Daoy (cell line): ENCODE results near the gene NIPA2. TPM values are rescaled to one million over a fixed set of nuclear protein-coding genes. Genes with fewer than 3 reads are reported as not detected.

Experiments used
- DNase-seq: peaks from one replicate; pipeline ENCODE4 v3.0.0-alpha.2; 2015; ENCODE audit warnings: low read depth
- total RNA-seq: library from RNA; depleted of rRNA; stranded (reverse); fragments of >200 nt; shearing (Covaris generic); gene quantifications from 2 replicates; pipeline ENCODE4 v1.2.3, GENCODE V29; 2014; rRNA removed

NIPA2 gene
- total RNA-seq, 1 experiment from 2014 or later = 123 TPM

DNA sequence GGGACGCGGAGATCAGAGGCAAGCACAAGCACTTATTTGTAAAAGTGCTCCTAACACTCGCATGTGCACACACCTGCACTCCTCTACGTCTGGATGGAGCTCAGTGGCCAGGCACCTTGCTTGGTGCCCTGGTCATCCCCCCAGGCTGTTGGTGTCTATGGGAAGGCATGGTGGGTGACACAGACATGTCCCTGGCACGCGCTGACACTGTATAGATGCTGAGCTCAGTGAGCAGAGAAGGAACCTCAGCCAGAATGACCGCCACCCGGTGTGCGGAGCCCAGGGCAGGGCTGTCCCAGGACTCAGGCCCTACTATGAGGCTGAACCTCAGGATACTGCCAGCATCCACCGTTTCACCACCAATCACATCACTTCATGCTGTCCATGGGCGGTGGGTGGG is 64.5 kb downstream of the NIPA2 start:
- no peak for DNase-seq

DNA sequence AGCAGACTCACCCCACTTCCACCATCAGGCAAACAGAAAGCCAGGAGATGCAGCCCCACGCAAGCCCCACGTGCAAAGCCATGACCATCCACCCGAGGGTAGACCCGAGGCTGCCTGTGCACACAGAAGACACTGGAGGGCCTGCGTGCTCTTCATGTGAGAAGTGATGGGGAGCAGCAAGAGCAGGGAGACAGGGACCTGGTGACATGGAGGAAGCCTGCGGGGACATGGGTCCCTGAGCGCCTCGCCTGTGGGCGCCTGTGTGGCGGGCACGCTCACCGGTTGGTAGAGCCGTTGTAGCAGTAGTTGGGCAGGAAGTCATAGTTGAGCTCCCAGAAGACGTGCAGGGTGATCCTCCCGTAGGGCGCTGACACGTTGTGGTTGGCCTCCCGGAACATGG is 65.0 kb downstream of the NIPA2 start:
- no peak for DNase-seq

DNA sequence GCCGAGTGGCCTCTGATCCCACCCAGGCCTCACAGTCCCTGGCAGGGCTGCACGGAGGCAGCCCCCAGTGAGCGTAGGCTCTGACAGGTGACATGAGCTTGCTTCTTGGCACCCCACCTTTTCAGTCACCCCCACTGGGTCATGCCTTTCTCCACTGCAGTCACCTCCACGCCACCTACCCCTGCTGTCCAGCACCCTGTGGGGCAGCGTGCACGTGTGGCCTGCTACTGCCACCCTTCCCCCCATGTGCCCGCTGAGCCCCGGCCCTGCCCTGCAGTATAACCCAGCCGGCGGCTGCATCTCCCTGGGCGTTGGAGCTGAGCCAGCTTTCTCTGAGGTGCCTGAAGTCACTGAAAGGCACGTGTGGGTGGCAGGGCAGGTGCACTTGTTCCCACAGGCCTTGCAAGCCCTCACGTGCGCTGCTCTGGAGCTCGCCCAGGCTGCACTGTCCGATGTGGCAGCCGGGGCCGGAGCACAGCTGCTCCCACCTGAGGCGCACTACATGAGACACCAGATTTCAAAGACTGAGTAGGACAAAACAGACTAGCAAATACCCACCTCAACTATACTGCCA is 65.6 kb downstream of the NIPA2 start:
- no peak for DNase-seq

DNA sequence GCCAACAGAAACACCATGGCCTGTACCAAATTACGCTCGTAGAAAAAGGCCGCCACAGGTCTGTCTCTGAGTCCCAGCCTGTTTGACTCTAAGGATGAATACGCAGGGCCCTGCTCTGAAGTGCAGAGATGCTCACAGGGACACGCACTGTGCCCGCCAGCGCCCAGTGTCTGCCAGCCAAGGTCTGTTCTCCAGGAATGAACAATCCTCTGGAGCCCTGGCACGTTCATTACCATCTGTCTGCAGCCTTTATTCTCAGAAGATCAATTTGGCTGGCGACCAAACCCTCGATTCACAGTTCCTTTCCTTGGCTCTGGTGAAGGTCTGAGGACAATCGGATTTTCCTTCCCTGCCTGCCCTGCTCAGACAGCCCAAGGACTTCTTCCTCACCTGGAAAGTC is 66.3 kb downstream of the NIPA2 start:
- no peak for DNase-seq

DNA sequence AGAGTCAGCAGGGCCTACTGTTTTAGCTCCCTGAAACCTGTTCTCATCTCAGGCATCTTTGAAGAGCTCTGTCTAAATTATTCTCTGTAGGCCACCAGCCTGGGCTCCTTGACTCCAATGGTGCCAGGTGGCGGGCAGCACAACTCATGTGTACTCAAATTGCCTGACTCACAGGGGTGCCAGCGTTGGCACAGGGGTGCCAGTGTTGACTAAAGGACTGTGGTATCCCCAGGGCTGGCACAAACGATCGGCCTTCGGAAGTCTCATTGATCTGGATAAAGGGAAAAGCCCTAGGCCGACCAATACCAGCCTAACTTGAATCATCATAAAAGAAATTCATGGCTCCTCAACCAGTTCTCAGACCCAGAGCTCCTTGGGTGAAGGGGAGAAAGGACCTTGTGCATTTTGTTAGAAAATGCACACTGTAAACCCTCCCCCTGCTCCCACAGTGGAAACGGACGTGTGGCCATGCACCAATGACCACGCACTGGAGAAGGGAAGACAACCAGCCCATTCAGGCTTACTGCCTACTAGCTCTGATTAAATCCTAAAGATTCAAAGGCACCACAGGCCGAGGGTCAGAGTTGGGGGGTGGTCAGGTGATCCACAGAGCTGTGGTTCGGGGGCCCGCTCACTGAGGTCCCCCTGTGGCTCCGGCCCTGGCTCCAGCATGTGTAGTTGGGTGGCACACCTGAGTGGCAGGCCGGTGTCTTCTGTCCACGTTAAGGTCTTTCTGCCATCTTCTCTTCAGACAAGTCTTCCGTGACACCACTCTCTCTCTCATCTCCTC is 68.9 kb downstream of the NIPA2 start:
- no peak for DNase-seq

DNA sequence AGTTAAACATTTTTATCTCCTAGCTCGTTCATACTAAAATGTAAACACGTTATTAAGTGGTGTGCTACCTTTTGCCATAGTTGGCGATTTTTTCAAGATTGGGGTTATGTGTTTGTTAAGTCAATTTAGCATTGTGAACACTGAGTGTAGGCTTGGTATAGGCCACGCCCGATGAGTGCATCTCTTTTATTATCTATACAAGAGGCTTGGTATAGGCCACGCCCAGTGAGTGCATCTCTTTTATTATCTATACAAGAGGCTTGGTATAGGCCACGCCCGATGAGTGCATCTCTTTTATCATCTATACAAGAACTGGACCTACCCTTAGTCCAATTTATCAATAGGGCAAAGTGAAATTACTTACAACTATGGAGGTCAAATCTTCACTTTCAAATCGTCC is 70.4 kb downstream of the NIPA2 start:
- no peak for DNase-seq

DNA sequence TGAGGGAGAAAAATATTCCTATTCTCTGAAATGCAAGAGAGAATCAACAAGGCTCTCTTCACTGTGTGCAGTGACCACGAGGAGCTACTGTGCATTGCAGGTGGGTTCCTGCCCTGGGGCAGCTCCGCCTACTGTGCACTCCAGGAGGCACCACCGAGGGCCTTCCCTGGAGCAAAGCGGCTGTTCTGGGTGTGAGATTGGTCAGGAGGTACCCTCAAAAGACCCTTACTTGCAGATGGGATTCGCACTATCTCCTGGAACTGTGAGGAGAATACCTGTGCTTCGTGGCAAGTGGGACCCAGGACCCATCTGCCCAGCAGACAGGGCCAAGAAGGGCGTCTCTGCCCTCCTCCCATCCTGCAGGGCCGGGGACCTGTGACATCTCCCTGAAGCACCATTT is 72.8 kb downstream of the NIPA2 start:
- no peak for DNase-seq

DNA sequence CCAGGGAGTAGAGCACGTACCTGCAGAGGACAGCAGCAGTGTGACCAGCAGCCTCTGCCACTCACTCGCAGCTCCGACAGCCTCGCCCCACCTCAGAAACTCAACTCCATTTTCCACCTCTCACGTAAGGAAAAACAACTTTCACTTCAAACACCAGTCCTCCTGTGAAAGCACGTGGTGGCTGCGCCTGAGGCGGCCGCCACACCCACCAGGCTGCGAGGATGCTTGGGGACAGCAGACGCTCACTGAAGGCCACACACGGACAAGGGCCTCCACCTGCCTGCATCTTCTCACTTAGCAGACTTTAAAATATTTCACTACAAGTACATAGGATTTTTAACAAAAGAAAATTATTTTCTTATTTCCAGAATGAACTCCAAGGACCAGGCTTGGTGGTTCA is 73.8 kb downstream of the NIPA2 start:
- no peak for DNase-seq

DNA sequence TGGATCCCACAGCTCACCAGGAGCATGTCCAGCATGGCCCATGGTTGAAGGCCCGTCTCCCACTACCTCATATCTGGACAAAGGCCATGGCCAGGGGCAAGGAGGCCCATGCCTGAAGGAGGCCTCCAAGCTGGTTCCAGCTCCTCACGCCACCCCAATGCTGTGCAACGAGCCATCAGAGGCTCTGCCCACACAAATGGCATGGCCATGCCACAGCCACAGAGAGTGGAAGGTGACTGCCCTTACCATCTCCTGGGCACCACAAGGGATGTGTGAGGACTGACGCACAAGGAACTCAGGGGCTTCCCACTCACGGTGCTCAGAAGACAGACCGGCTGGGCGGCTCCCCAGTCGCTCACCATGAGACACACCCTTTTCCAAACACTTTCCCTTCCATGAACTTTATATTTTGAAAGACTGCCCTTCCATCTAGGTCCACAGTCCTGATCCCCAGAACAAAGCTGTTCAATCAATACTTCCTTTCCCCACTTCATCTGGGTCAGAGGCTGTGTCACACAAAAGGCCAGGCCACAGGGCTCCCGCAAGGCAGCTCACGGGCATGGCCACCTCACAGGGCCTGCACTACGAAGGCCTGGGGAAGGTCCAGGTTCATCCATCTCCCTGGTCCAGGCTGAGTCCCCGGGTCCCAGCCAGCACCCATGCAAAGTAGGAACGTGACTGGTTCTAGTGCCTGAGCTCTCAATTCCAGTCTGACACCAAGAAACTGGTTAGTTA is 75.3 kb downstream of the NIPA2 start:
- no peak for DNase-seq

DNA sequence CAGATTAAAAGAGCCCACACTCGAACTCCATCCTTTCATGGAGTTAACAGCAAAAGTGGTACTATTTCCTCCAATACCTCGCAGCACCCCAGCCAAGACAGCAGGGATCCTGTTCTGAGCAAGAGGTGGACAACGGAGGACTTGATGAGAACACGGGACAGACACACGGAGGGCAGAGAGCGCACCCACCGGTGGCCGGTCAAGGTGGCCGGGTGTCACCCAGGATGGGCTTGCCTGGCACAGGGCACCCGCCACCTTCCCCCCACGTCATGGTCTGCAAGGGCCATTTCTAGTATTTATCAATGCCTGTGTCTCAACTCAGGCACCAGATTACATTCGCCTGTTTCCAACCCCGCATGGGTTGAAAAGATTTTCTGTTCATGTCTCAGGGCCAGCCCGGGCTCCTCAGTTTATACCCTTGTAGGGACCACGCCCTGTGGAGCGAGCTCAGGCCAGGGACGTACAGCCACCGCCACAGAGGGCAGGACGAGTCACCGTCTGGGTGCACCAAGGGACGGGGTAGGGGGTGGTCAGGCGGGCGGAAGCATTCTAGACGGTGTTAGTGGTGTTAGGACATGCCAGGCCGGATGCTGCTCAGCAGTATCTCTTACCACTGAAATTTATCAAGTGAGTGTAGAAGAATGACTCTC is 77.5 kb downstream of the NIPA2 start:
- peak; percentile 13 for DNase-seq

DNA sequence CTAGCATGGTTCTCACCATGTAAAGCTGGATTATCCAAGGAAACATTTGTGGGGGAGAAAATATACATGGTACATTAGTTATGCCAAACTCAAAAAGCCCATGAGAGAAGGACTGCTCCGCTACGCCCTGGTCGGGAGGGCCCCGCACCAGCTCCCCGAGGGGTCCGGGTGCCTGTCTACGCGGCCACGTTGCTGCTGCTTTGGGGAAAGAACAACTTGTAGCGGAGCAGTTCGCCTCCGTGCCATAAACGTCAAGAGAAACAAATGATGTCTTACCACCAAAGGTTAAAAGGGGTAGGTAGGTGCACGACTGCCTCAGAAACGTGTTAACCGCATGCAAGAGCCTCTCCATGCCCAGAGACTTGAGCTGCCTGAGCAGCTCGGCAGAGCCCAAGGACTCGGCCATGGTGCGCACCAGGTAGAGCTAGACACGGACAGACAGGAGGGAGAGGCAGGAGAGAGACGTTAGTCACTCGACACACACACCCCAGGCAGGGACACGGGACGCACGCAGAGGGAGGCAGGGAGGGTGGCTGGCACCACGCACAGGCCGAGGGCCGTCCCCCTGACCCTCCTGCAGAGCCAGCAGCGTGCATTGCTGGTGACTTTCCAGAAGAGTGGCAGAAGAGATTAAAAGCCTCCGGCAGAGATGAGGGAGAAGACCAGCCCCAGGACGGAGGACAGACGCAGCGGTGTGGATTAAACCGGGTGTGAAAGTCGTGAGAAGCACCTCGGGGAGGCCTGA is 78.3 kb downstream of the NIPA2 start:
- no peak for DNase-seq

DNA sequence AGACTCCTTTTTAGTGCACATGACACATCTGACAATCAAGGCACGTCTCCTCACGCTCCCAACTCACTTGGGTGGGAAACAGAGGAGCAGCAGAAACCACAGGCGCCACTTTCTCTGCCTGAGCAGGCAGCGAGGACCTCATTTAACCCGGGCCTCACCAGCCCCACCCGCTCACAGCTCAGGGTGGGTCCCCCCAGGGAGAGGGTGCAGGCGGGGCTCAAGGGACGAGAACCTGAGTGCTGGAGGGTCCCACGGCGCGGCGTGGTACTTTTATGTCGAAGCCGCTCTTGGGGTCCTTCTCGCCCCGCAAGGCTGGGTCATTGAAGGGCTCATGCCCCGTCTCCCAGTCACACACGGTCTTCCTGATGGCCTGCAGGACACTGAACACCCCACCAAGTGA is 79.1 kb downstream of the NIPA2 start:
- DNase-seq = no peak

Other genes with a start within 250 kb of the NIPA2 start
- gene NIPA1, start 52.0 kb upstream of the NIPA2 start, total RNA-seq = 10.7 and 12.2 TPM in 2 replicates
- 55.8 and 80.3 TPM in 2 replicates for gene CYFIP1, start 141.7 kb downstream of the NIPA2 start, total RNA-seq
- 17.2 and 18.5 TPM in 2 replicates for gene TUBGCP5, start 200.9 kb downstream of the NIPA2 start, total RNA-seq